ENCODE results near the gene MRPL37. TPM values are rescaled to one million over a fixed set of nuclear protein-coding genes. Genes with fewer than 3 reads are reported as not detected.

The MRPL37 gene
- total RNA-seq, 2 donors from 2014 or later, result 73.7 to 91.5 TPM

DNA sequence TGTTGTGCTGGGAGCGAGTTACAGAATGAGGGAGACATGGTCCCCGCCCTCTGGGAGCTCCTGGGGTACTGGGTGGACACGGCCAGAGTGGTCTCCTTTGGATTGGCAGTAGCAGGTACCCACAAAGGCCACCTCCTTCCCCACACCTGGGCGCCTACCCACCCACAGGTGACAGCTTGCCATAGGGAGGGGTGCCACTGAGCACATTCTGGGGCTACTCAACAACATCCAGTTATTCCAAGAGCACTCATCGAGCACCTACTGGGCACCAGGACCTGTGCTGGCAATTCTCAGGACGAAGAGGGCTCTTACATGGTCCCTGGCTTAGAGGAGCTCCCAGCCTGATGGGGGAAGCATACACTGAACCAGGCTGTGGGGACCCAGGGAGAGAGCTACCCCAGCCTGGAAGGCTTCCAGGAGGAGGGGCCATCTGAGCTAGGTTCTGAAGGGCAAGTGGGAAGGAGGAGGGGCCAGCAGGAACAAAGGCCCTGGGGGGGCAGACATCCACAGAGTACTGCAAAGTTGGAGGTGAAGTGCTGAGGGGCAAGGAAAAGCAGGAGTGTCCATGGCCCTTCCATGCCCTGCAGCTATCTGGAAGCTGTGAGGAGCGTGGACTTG is 22.0 kb downstream of the MRPL37 start:
- no peak for DNase-seq (ENCODE audit: low spot score)
- Histone ChIP-seq H3K27ac (no peak overlapping the region), H3K4me1 (replicated peaks) (peaks cover 4% of the 10 kb centered on the region), H3K27me3 (replicated peaks; ENCODE audit: insufficient read depth) (no peaks in the 10 kb centered on the region), H3K36me3 (peaks cover 0 to 7% of the 10 kb centered on the region in 2 donors), H3K4me3 (no peak overlapping the region), H3K9me3 (no peaks in the 10 kb centered on the region)
- TF ChIP-seq, protein P1, sequence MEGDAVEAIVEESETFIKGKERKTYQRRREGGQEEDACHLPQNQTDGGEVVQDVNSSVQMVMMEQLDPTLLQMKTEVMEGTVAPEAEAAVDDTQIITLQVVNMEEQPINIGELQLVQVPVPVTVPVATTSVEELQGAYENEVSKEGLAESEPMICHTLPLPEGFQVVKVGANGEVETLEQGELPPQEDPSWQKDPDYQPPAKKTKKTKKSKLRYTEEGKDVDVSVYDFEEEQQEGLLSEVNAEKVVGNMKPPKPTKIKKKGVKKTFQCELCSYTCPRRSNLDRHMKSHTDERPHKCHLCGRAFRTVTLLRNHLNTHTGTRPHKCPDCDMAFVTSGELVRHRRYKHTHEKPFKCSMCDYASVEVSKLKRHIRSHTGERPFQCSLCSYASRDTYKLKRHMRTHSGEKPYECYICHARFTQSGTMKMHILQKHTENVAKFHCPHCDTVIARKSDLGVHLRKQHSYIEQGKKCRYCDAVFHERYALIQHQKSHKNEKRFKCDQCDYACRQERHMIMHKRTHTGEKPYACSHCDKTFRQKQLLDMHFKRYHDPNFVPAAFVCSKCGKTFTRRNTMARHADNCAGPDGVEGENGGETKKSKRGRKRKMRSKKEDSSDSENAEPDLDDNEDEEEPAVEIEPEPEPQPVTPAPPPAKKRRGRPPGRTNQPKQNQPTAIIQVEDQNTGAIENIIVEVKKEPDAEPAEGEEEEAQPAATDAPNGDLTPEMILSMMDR (IDR thresholded peaks at IDR 0.05), result no peak
- intact Hi-C loops (cut with DNase I), result no loop called here
- WGBS, result 88% methylated on average over 7 of the region's 7 CpGs

DNA sequence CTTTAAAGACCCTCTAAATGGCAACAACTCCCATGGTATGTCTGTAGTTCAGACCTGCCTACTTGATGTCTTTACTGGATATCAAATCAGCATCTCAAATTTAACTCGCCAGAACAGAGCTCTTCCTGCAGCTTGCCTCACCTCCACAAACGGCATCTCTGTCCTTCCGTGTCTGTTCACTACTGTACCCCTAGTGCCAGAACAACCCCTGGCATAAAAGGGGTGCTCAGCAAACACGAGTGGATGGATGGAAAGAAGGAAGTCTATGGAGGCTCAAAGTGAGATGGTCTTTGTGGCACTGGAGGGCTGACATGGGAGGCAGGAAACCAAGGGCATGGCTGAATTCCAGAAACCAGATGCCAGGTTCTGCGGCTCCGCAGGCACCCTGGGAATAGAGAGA is 22.7 kb downstream of the MRPL37 start:
- intact Hi-C loops (cut with DNase I), result no loop called here
- Histone ChIP-seq H3K36me3 (no peaks in the 10 kb centered on the region), H3K4me3 (no peak overlapping the region), H3K27ac (no peak overlapping the region), H3K27me3 (replicated peaks; ENCODE audit: insufficient read depth) (no peaks in the 10 kb centered on the region), H3K9me3 (no peaks in the 10 kb centered on the region), H3K4me1 (replicated peaks) (peaks cover 4% of the 10 kb centered on the region)
- no peak for TF ChIP-seq POLR2A (IDR thresholded peaks at IDR 0.05)
- TF ChIP-seq, protein P1 (IDR thresholded peaks at IDR 0.05), result no peak
- TF ChIP-seq POLR2AphosphoS5 (IDR thresholded peaks at IDR 0.05), result no peak
- no peak for DNase-seq (ENCODE audit: low spot score)
- WGBS, result 67% methylated on average over 6 of the region's 6 CpGs

DNA sequence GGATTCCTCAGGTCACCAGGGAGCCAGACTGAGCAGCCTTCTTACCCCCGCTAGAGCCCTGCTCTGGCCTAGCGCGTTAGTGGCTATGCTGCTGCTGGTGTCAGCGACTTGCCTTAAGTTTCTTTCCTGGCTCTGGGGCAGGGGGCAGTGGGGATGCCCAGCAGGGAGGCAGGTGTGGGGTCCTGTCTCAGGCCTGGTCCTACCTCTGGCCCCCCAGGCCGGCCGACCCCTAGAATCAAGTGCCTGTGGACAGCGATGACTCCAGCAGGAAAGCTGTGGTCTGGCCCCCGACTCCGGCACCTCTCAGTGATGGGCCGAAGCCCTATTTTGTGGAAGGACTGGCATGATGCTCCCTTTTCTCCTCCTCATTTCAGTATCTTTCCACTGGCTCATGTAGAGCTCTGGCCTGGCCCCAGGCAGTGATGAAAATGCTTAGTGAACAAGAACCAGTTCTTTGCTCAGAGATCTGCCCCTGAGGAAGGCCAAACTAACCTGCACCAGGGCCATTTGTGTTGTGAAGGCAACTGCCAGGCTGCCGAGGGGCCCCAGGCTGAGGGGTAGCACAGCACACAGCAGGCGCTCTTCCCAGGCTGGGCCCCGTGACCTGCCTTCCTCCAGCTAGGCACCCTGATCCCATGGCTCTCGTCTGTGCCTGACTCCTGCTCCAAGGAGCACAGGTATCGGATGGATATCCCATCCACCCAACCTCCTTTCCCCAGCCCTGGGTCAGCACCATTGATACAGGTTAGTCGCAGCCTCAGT is 23.7 kb downstream of the MRPL37 start:
- H3K4me1 ChIP-seq (replicated peaks), result peaks cover 4% of the 10 kb centered on the region

DNA sequence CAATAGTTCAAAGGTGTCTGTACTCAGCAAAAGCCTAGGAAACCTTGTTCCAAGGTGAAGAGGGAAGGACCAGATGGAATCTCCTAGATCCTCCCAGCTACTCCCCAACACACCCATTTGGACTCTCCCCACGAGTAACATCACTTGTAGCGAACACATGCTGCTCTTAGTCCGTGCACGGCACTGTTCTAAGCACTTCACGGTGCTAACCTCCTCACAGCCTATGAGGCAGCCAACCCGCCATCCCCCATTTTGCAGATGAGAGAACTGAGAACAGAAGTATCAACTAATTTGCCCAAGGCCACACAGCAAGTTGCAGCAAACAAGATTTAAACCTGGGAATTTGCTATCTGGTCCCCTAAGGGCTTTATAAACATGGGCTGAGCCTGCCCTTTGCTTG is 24.3 kb downstream of the MRPL37 start:
- peaks cover 2% of the 10 kb centered on the region for H3K4me1 ChIP-seq (replicated peaks)
- no peaks in the 10 kb centered on the region for H3K36me3 ChIP-seq
- TF ChIP-seq POLR2A (IDR thresholded peaks at IDR 0.05) (no peak), POLR2AphosphoS5 (IDR thresholded peaks at IDR 0.05) (no peak)
- TF ChIP-seq, protein P1 (IDR thresholded peaks at IDR 0.05), result no peak
- H3K27me3 ChIP-seq (replicated peaks; ENCODE audit: insufficient read depth), result no peaks in the 10 kb centered on the region
- no peak overlapping the region for H3K27ac ChIP-seq
- WGBS, result 92% methylated on average over 6 of the region's 6 CpGs
- intact Hi-C loops (cut with DNase I), result no loop called here
- DNase-seq (ENCODE audit: low spot score), result no peak
- no peaks in the 10 kb centered on the region for H3K9me3 ChIP-seq
- no peak overlapping the region for H3K4me3 ChIP-seq

More for the DNA sequence above, 23.7 kb downstream of the MRPL37 start:
- intact Hi-C loops (cut with DNase I), result no loop called here
- TF ChIP-seq POLR2AphosphoS5 (IDR thresholded peaks at IDR 0.05) (no peak), POLR2A (IDR thresholded peaks at IDR 0.05) (no peak)
- TF ChIP-seq, protein P1 (IDR thresholded peaks at IDR 0.05), result no peak
- H3K27ac ChIP-seq, result no peak overlapping the region
- H3K36me3 ChIP-seq, result no peaks in the 10 kb centered on the region
- no peak overlapping the region for H3K4me3 ChIP-seq
- DNase-seq (ENCODE audit: low spot score), result no peak
- no peaks in the 10 kb centered on the region for H3K27me3 ChIP-seq (replicated peaks; ENCODE audit: insufficient read depth)
- no peaks in the 10 kb centered on the region for H3K9me3 ChIP-seq
- WGBS, result 94% methylated on average over 16 of the region's 16 CpGs

DNA sequence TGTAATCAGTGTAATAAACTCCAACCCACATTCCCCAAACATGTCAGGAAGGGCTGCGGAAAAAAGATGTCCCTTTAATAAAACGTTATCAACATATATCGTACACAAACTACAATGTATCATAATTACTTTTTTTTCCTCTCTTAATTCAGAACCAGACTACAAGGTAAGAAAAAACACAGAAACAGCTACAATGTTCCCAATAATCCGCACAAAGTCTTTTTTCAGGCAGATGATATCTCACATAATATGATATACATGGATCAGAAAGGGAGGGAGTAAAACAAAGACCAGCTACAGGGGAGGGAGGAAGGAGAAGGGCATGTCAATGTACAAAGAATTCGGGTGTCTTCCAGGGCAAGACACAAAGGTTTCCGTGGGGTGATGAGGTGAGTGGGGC is 25.4 kb downstream of the MRPL37 start:
- H3K4me1 ChIP-seq (replicated peaks), result no peaks in the 10 kb centered on the region
- H3K9me3 ChIP-seq, result no peaks in the 10 kb centered on the region
- intact Hi-C loops (cut with DNase I), result no loop called here
- no peaks in the 10 kb centered on the region for H3K36me3 ChIP-seq
- no peak overlapping the region for H3K27ac ChIP-seq
- WGBS, result 73% methylated on average over 6 of the region's 6 CpGs
- DNase-seq (ENCODE audit: low spot score), result no peak
- no peaks in the 10 kb centered on the region for H3K27me3 ChIP-seq (replicated peaks; ENCODE audit: insufficient read depth)
- no peak overlapping the region for H3K4me3 ChIP-seq
- TF ChIP-seq POLR2AphosphoS5 (IDR thresholded peaks at IDR 0.05) (no peak), POLR2A (IDR thresholded peaks at IDR 0.05) (no peak)
- TF ChIP-seq, protein P1 (IDR thresholded peaks at IDR 0.05), result no peak

Measured in prostate gland (tissue), 2 donors.